WTC11 (cell line): ENCODE measurements around the gene PRKD1.

Experiments used
- CTCF ChIP-seq: fragments of 200-600 bp; IDR thresholded peaks from 2 replicates; pipeline ENCODE4 v1.8.0; 2022; ENCODE audit warnings: antibody characterized with exemption
- ESRRA ChIP-seq: sonication (generic); formaldehyde crosslinking; IDR thresholded peaks from 2 replicates; pipeline ENCODE4 v1.8.1; 2022; ENCODE audit warnings: mild to moderate bottlenecking, missing genetic modification reagents, borderline replicate concordance
- ETV6 ChIP-seq: sonication (generic); formaldehyde crosslinking; IDR thresholded peaks from 2 replicates; pipeline ENCODE4 v1.8.1; 2022; ENCODE audit warnings: mild to moderate bottlenecking, missing genetic modification reagents
- JUN ChIP-seq: sonication (generic); formaldehyde crosslinking; IDR thresholded peaks from 2 replicates; pipeline ENCODE4 v1.8.0; 2023; ENCODE audit warnings: mild to moderate bottlenecking, missing genetic modification reagents
- MAX ChIP-seq: sonication (generic); formaldehyde crosslinking; IDR thresholded peaks from 2 replicates; pipeline ENCODE4 v1.8.0; 2022; ENCODE audit warnings: mild to moderate bottlenecking, missing genetic modification reagents
- MXD4 ChIP-seq: fragments of 250-450 bp; sonication (Bioruptor Pico); IDR thresholded peaks from 2 replicates; pipeline ENCODE4 v1.8.0; 2021; ENCODE audit warnings: mild to moderate bottlenecking, moderate library complexity, borderline replicate concordance
- NR3C1 ChIP-seq: sonication (generic); formaldehyde crosslinking; conservative IDR thresholded peaks from 2 replicates; pipeline ENCODE4 v1.8.1; 2023; ENCODE audit warnings: low read depth, mild to moderate bottlenecking, missing genetic modification reagents
- PRRX2 ChIP-seq: fragments of 250-450 bp; sonication (Bioruptor Pico); IDR thresholded peaks from 2 replicates; pipeline ENCODE4 v1.8.0; 2021; ENCODE audit warnings: mild to moderate bottlenecking
- SMAD3 ChIP-seq: sonication (generic); formaldehyde crosslinking; IDR thresholded peaks from 2 replicates; pipeline ENCODE4 v1.8.0; 2022; ENCODE audit warnings: missing genetic modification reagents, mild to moderate bottlenecking, borderline replicate concordance
- TP53 ChIP-seq: sonication (generic); formaldehyde crosslinking; IDR thresholded peaks from 2 replicates; pipeline ENCODE4 v1.8.1; 2023; ENCODE audit warnings: mild to moderate bottlenecking, missing genetic modification reagents
- TF ChIP-seq, protein P1 (sequence below): fragments of 250-450 bp; sonication (Bioruptor Pico); conservative IDR thresholded peaks from 2 replicates; pipeline ENCODE4 v1.9.0; 2021; ENCODE audit warnings: mild to moderate bottlenecking
- TF ChIP-seq, protein P2 (sequence below): sonication (generic); formaldehyde crosslinking; IDR thresholded peaks from 2 replicates; pipeline ENCODE4 v1.8.1; 2022; ENCODE audit warnings: low read depth, mild to moderate bottlenecking, moderate library complexity, missing genetic modification reagents, borderline replicate concordance
- TF ChIP-seq, protein P3 (sequence below): sonication (generic); formaldehyde crosslinking; IDR thresholded peaks from 2 replicates; pipeline ENCODE4 v1.8.1; 2023; ENCODE audit warnings: mild to moderate bottlenecking, missing genetic modification reagents, moderate library complexity
- TF ChIP-seq, protein P4 (sequence below): fragments of 250-450 bp; sonication (Bioruptor Pico); IDR thresholded peaks from 2 replicates; pipeline ENCODE4 v2.1.2; 2022; ENCODE audit warnings: mild to moderate bottlenecking, moderate library complexity

- TF ChIP-seq PRRX2 (CRISPR knock-in tag) (no peak), CTCF (no peak), MXD4 (CRISPR knock-in tag) (no peak), ESRRA (CRISPR knock-in tag) (no peak), SMAD3 (CRISPR knock-in tag) (no peak), ETV6 (CRISPR knock-in tag) (no peak), NR3C1 (CRISPR knock-in tag) (no peak), TP53 (CRISPR knock-in tag) (no peak), JUN (CRISPR knock-in tag) (no peak), MAX (CRISPR knock-in tag) (no peak)
- TF ChIP-seq, protein P1, sequence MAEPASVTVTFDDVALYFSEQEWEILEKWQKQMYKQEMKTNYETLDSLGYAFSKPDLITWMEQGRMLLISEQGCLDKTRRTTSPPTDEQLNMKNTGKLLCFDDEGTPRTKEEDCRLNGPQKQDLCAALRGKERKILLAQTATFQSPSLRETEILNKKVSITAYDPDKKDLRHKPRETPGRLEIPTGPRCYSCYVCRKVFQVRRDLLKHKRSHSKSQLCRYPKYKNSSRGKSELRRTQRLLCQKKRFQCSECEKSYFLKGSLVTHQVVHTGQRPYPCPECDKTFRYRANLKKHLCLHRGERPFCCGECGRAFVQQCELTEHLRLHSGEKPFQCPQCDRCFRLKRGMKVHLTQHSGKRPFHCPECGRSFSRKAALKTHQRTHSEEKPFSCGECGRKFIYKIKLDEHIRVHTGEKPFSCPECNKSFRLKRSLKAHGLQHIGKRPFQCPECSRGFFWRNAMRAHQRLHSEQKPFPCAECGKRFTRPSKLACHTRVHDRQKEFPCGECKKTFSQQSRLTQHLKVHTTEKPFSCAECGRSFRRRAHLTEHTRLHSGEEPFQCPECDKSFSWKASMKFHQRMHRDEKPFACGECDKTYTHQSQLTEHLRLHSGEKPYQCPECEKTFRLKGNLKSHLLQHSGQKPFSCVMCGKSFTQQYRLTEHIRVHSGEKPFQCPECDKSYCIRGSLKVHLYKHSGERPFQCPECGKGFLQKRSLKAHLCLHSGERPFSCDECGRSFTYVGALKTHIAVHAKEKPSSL (CRISPR knock-in tag): no peak
- TF ChIP-seq, protein P2, sequence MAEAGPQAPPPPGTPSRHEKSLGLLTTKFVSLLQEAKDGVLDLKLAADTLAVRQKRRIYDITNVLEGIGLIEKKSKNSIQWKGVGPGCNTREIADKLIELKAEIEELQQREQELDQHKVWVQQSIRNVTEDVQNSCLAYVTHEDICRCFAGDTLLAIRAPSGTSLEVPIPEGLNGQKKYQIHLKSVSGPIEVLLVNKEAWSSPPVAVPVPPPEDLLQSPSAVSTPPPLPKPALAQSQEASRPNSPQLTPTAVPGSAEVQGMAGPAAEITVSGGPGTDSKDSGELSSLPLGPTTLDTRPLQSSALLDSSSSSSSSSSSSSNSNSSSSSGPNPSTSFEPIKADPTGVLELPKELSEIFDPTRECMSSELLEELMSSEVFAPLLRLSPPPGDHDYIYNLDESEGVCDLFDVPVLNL: no peak
- TF ChIP-seq, protein P3, sequence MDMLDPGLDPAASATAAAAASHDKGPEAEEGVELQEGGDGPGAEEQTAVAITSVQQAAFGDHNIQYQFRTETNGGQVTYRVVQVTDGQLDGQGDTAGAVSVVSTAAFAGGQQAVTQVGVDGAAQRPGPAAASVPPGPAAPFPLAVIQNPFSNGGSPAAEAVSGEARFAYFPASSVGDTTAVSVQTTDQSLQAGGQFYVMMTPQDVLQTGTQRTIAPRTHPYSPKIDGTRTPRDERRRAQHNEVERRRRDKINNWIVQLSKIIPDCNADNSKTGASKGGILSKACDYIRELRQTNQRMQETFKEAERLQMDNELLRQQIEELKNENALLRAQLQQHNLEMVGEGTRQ (CRISPR knock-in tag): no peak
- TF ChIP-seq, protein P4, sequence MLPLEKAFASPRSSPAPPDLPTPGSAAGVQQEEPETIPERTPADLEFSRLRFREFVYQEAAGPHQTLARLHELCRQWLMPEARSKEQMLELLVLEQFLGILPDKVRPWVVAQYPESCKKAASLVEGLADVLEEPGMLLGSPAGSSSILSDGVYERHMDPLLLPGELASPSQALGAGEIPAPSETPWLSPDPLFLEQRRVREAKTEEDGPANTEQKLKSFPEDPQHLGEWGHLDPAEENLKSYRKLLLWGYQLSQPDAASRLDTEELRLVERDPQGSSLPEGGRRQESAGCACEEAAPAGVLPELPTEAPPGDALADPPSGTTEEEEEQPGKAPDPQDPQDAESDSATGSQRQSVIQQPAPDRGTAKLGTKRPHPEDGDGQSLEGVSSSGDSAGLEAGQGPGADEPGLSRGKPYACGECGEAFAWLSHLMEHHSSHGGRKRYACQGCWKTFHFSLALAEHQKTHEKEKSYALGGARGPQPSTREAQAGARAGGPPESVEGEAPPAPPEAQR (CRISPR knock-in tag): no peak
Measured at GRCh38 chr14:29672831-29673230, 254.8 kb downstream of the PRKD1 start.
